ENCODE measurements around the gene ETV2.
A peak's percentile ranks its signal among the peaks of the same experiment; 100 is the strongest.

Gene ETV2

GRCh38 chr19:35637165-35637564 lies 4.4 kb upstream of the ETV2 start:
- DNase-seq (ENCODE audit: low read depth): no peak
- H3K4me3 ChIP-seq (ENCODE audit: control insufficient read depth, low read depth, low read length): no peak overlapping the region
- no peak for TF ChIP-seq CTCF (IDR thresholded peaks at IDR 0.05; ENCODE audit: control insufficient read depth, insufficient read depth, low read depth, low read length, missing control alignments)

- TF ChIP-seq CTCF (IDR thresholded peaks at IDR 0.05; ENCODE audit: control insufficient read depth, insufficient read depth, low read depth, low read length, missing control alignments): no peak
- no peak for DNase-seq (ENCODE audit: low read depth)
- H3K4me3 ChIP-seq (ENCODE audit: control insufficient read depth, low read depth, low read length): no peak overlapping the region
Observed at GRCh38 chr19:35639321-35639639, 2.3 kb upstream of the ETV2 start.

DNA sequence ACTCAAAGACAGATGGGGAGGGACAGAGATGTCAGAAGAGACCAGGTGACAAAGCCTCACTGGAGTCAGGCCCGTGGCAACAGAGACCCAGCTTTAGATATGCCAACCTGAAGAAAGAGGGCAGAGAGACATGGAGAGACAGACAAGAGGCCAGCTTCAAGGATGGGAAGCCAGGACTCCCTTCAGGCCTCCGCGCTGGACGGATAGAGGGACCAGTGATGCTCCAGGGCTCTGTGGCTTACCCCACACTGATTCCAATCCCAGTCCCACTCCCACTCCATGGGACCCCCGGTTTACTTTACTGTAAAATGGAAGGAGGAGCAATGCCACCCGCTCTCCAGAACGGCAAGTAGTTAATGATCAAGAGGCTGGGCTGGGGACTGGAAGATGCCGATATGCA lies 1.7 kb upstream of the ETV2 start:
- DNase-seq (ENCODE audit: low read depth): no peak
- H3K4me3 ChIP-seq (ENCODE audit: control insufficient read depth, low read depth, low read length): no peak overlapping the region
- TF ChIP-seq CTCF (IDR thresholded peaks at IDR 0.05; ENCODE audit: control insufficient read depth, insufficient read depth, low read depth, low read length, missing control alignments): no peak

DNA sequence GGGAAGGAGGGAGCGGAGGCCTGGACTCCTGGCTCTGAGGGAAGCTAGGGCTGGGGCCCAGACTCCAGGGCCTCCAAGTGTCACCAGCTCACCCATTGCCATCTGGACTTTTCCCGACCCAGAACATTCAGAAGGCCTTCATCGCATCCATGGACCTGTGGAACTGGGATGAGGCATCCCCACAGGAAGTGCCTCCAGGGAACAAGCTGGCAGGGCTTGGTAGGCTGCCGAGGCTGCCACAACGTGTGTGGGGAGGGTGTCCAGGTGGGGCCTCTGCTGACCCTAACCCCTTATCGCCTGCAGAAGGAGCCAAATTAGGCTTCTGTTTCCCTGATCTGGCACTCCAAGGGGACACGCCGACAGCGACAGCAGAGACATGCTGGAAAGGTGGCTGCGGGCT lies 767 bp downstream of the ETV2 start:
- H3K4me3 ChIP-seq (ENCODE audit: control insufficient read depth, low read depth, low read length): no peak overlapping the region
- DNase-seq (ENCODE audit: low read depth): no peak
- no peak for TF ChIP-seq CTCF (IDR thresholded peaks at IDR 0.05; ENCODE audit: control insufficient read depth, insufficient read depth, low read depth, low read length, missing control alignments)

DNA sequence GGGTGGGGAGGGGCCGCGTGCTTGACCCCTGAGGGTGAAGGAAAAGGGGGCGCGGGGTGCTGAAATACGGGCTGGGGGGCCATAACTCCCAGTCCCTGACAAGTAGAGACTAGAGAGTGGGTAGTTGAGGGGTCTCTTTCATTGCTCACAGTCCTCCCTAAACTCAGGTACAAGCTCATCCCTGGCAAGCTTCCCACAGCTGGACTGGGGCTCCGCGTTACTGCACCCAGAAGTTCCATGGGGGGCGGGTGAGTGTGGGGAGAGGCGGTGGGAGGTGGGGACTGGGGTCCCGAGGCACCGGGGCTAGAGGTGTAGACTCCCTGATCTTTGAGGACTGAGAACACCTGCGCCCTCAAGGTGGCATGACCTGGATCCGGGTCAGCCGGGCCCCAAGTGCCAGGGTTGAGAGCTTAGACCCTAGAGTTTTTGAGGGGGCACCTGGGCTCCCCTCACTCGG lies 1.3 kb downstream of the ETV2 start:
- peak overlapping the region; percentile 55 for H3K4me3 ChIP-seq (ENCODE audit: control insufficient read depth, low read depth, low read length)
- DNase-seq (ENCODE audit: low read depth): no peak
- TF ChIP-seq CTCF (IDR thresholded peaks at IDR 0.05; ENCODE audit: control insufficient read depth, insufficient read depth, low read depth, low read length, missing control alignments): no peak

- no peak for DNase-seq (ENCODE audit: low read depth)
- no peak for TF ChIP-seq CTCF (IDR thresholded peaks at IDR 0.05; ENCODE audit: control insufficient read depth, insufficient read depth, low read depth, low read length, missing control alignments)
- H3K4me3 ChIP-seq (ENCODE audit: control insufficient read depth, low read depth, low read length): peak overlapping the region; percentile 55
Observed at GRCh38 chr19:35643255-35644205, 2.0 kb downstream of the ETV2 start.

Data from AG09309 (cell line).